Stimulated activated CD4-positive, alpha-beta T cell treated with anti-CD3 and anti-CD28 coated beads, Interleukin-15, amount 100 ng/mL, for 24 hours (primary cell): ENCODE measurements around the gene URB1.

Experiments
- DNase-seq: peaks from one replicate; pipeline ENCODE4 v3.0.0-alpha.2; 2020

Gene URB1

GRCh38 chr21:32340863-32341848 lies 51.7 kb downstream of the URB1 start:
- no peak for DNase-seq

DNA sequence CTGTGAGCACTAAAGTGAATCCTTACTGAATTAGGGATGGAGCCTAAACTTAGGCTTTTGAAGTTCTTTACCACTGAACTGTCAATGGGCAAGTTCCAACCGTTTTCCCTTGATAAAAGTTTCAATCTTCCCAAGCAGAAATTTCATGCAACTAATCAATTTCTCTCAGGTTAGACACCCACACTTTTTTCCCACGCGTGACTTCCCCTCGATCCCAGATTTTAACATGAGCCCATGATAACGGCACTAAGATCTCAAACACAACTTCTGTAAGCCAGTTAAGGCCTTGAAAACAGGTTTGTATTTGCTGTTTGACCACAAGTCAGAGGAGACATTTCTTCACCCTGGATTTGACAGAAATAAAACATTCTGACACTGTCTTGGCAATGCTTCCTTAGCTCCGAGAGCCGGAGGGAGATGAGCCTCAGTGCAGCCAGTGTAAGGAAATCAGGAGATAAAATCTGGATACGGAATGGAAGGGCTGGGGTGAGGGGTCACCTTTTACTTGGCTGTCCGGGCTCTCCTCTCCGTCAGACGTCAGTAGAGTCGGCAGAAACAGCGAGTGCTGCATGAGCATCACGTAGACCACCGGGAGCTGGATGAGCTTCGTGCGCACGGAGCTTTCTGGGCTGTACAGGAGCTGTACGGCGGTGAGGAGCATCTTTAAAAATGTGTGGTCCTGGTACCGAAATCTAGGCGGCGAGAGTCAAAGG lies 54.4 kb downstream of the URB1 start:
- DNase-seq: no peak

- no peak for DNase-seq
Observed at GRCh38 chr21:32337206-32337605, 55.6 kb downstream of the URB1 start.

GRCh38 chr21:32336711-32337110 lies 56.1 kb downstream of the URB1 start:
- no peak for DNase-seq

- no peak for DNase-seq
Observed at GRCh38 chr21:32335601-32336575, 56.9 kb downstream of the URB1 start.

DNA sequence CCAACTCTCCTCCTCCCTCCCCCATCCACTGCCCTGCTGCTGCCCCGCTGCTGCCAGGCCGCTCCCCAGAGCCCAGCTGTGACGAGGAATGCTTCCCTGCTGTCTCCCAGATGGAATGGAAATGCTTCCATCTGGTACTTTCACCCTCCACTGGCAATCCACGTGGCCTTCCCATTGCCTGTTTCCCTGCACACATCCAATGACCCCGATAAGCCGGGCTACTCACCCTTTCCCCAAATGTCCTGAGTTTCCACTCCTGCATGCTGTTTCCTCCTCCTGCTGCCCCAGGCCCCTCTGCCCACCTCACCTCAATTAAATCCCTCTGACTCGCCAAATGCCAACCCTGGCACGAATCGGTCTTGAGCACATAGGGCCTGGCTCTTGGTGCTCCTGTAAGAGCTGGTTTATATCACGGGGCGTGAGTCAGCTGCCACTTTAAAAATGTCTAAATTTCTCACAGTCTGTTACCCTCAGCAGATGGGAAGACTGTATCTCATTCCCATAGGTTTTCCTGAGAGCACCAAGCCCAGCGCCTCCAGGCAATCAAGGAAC lies 57.8 kb downstream of the URB1 start:
- no peak for DNase-seq

GRCh38 chr21:32333953-32334673 lies 58.7 kb downstream of the URB1 start:
- DNase-seq: no peak

GRCh38 chr21:32332463-32332951 lies 60.3 kb downstream of the URB1 start:
- no peak for DNase-seq

- DNase-seq: no peak
Observed at GRCh38 chr21:32331444-32332305, 61.1 kb downstream of the URB1 start.

- DNase-seq: no peak
Observed at GRCh38 chr21:32330784-32331311, 62.0 kb downstream of the URB1 start.

GRCh38 chr21:32329776-32330175 lies 63.0 kb downstream of the URB1 start:
- no peak for DNase-seq

GRCh38 chr21:32329331-32329730 lies 63.5 kb downstream of the URB1 start:
- DNase-seq: no peak

DNA sequence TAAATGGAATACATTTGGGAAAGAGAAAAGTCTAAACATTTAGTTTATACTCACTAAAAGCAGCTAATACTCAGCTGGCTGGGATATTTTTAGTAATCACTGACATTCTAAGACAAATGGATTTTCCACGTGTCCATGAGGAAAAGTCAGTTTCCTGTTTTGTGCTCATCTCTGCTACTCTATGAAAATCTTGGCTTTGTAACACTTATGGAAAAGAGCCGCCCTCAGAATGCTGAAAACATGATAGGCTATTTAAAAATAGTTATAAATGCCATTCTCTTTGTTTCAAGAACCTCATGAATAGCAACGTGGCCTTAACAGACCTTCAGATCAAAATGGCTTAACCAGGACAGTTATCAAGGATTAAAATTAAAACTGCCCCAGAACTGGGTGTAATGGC lies 64.2 kb downstream of the URB1 start:
- no peak for DNase-seq

GRCh38 chr21:32325706-32326105 lies 67.1 kb downstream of the URB1 start:
- DNase-seq: no peak

GRCh38 chr21:32322676-32323075 lies 70.1 kb downstream of the URB1 start:
- no peak for DNase-seq

GRCh38 chr21:32322103-32322502 lies 70.7 kb downstream of the URB1 start:
- no peak for DNase-seq

- DNase-seq: no peak
Observed at GRCh38 chr21:32321480-32321879, 71.3 kb downstream of the URB1 start.

GRCh38 chr21:32320726-32321125 lies 72.1 kb downstream of the URB1 start:
- DNase-seq: no peak

DNA sequence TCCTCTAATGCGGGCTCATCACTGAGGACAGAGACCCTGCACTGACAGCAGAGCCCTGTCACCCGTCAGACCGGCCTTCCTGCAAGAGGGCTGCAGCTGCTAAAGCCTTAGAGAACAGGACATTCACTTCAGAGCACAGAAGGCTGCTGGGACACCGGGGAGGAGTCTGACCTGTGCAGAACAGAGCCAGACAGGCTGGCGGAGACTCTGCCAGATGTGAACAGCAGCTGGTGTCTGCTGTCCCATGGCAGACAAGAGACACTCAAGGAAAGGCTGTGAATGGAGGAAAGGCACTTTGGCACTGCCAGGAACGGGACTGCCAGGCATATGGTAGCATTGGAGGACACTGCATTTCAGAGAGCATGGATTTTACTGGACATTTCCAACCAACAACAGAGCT lies 72.8 kb downstream of the URB1 start:
- no peak for DNase-seq

DNA sequence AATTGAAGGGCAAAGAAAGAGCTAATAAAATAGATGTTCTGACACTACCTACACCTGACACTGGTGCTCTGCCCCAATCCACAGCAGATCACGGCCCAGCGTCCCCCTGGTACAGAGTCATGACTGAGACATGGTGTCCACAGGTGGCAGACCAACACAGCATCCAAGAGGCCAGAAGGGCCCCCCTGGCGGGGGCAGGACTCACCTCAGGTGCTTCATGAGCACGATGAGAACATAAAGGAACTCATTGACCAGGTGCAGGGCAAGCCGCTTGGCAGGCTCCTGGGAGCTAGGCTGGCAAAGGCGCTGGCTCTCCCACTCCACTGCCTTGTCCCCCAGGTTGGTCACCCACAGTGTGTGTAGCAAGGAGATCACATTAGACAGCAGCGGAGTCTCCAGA lies 73.8 kb downstream of the URB1 start:
- no peak for DNase-seq
